ENCODE measurements around the gene SMARCD2.
A peak's percentile ranks its signal among the peaks of the same experiment; 100 is the strongest.
"Not testable (repeated sequence)": the region's sequence is repeated elsewhere in the genome, so short reads cannot be mapped to it uniquely, and the experiment has no call there.

The SMARCD2 gene

GRCh38 chr17:63853260-63853659 is 10.8 kb upstream of the SMARCD2 start:
- DNase-seq (ENCODE audit: low read depth in 2 of 2, low spot score in 1 of 2): no peak

- DNase-seq (ENCODE audit: low read depth in 2 of 2, low spot score in 1 of 2): no peak
Observed at GRCh38 chr17:63850401-63850800, 7.9 kb upstream of the SMARCD2 start.

GRCh38 chr17:63848834-63849689 is 6.6 kb upstream of the SMARCD2 start:
- peak; percentile 90 to 92 for DNase-seq (ENCODE audit: low read depth in 2 of 2, low spot score in 1 of 2)

GRCh38 chr17:63847525-63848249 is 5.2 kb upstream of the SMARCD2 start:
- DNase-seq (ENCODE audit: low read depth in 2 of 2, low spot score in 1 of 2): no peak

- DNase-seq (ENCODE audit: low read depth in 2 of 2, low spot score in 1 of 2): no peak
Observed at GRCh38 chr17:63845509-63845908, 3.0 kb upstream of the SMARCD2 start.

- DNase-seq (ENCODE audit: low read depth in 2 of 2, low spot score in 1 of 2): no peak
Observed at GRCh38 chr17:63843910-63844677, 1.6 kb upstream of the SMARCD2 start.

GRCh38 chr17:63843387-63843888 is 953 bp upstream of the SMARCD2 start:
- DNase-seq (ENCODE audit: low read depth in 2 of 2, low spot score in 1 of 2): not testable (repeated sequence)

GRCh38 chr17:63842173-63842539 is 329 bp downstream of the SMARCD2 start:
- no peak for DNase-seq (ENCODE audit: low read depth in 2 of 2, low spot score in 1 of 2)

GRCh38 chr17:63841350-63842172 is 924 bp downstream of the SMARCD2 start:
- DNase-seq (ENCODE audit: low read depth in 2 of 2, low spot score in 1 of 2): no peak

GRCh38 chr17:63840591-63841349 is 1.7 kb downstream of the SMARCD2 start:
- no peak for DNase-seq (ENCODE audit: low read depth in 2 of 2, low spot score in 1 of 2)

- DNase-seq (ENCODE audit: low read depth in 2 of 2, low spot score in 1 of 2): no peak
Observed at GRCh38 chr17:63838631-63839171, 3.8 kb downstream of the SMARCD2 start.

- no peak for DNase-seq (ENCODE audit: low read depth in 2 of 2, low spot score in 1 of 2)
Observed at GRCh38 chr17:63837962-63838600, 4.4 kb downstream of the SMARCD2 start.

GRCh38 chr17:63837480-63837879 is 5.0 kb downstream of the SMARCD2 start:
- no peak for DNase-seq (ENCODE audit: low read depth in 2 of 2, low spot score in 1 of 2)

GRCh38 chr17:63836811-63837210 is 5.7 kb downstream of the SMARCD2 start:
- no peak for DNase-seq (ENCODE audit: low read depth in 2 of 2, low spot score in 1 of 2)

- DNase-seq (ENCODE audit: low read depth in 2 of 2, low spot score in 1 of 2): no peak
Observed at GRCh38 chr17:63835167-63835720, 7.2 kb downstream of the SMARCD2 start.

- no peak for DNase-seq (ENCODE audit: low read depth in 2 of 2, low spot score in 1 of 2)
Observed at GRCh38 chr17:63834431-63835166, 7.9 kb downstream of the SMARCD2 start.

- no peak for DNase-seq (ENCODE audit: low read depth in 2 of 2, low spot score in 1 of 2)
Observed at GRCh38 chr17:63833741-63834373, 8.6 kb downstream of the SMARCD2 start.

Data from stimulated activated CD8-positive, alpha-beta memory T cell treated with anti-CD3 and anti-CD28 coated beads, Interleukin-4, amount 100 ng/mL, for 1 hour (primary cell).